ENCODE results near the gene SPNS2.

SPNS2 gene

DNA sequence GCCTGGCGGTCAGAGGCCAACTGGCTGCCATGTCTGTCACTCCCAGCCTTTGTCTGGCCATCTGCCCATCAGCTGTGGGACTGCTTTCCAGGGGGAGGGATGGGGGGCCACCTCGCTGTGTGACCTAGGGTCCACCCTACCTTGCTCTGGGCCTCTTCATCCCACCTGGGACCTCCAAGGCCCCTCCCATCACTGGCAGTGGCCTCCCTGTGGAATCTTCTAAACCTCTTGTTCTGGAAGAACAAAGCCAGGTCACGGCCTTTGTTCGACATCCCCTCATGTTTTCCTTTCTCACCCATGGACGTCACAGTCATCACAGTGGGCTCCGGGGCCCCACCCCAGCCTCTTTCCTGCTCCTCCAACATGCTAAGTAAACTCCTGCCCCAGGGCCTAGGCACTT lies 24.0 kb downstream of the SPNS2 start:
- DNase-seq: no peak

- no peak for DNase-seq
These were observed 25.3 kb downstream of the SPNS2 start for GRCh38 chr17:4523946-4524345.

DNA sequence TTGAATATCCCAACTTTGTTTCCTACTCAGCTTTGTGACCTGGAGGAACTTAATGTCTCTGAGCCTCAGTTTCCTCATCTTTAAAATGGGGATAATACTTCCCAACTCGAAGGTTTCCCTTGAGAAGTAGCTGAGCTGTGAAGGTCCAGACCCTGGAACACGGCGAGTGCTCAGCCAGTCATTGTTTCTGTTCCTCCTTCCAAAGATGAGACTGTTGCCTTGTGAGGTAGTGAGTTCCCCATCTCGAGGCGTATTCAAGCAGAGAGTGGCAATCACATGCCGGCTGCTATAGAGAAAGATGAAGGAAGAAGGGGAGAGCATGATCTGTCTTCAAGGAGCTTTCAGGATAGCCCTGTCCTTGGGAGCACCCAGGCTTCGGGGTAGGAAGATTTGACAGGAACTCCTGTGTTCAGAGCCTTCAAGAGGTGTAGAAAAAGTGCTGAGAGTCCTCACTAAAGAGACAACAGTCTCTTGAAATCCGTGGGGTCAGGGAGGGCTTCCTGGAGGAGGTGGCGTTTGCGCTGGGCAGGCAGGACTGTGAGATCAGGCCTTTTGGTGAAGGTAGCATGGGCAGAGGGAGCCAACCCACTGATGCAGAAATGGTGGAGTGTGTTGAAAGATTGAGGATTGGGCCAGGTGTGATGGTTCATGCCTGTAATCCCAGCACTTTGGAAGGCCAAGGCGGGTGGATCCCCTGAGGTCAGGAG lies 27.2 kb downstream of the SPNS2 start:
- DNase-seq: no peak

DNA sequence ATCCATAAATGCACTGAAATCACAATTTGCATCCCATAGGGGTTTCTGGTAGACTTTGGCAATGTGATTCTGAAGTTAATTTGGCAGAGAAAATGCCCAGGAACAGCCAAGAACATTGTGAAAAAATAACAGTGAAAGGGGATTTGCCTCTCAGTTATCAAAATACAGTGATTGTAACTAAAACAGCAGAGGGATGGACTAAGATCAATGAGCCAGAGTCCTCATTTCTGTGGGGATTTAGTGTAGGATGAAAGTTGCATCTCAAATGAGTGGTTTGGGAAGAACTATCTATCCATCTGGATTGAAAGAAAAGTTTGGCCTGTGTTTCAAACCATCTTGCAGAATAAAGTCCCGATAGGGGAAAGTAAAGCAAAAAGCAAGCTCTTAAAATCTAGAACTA lies 28.5 kb downstream of the SPNS2 start:
- DNase-seq: no peak

GRCh38 chr17:4527566-4528125 lies 29.0 kb downstream of the SPNS2 start:
- DNase-seq: no peak

GRCh38 chr17:4529533-4530152 lies 31.0 kb downstream of the SPNS2 start:
- DNase-seq: no peak

DNA sequence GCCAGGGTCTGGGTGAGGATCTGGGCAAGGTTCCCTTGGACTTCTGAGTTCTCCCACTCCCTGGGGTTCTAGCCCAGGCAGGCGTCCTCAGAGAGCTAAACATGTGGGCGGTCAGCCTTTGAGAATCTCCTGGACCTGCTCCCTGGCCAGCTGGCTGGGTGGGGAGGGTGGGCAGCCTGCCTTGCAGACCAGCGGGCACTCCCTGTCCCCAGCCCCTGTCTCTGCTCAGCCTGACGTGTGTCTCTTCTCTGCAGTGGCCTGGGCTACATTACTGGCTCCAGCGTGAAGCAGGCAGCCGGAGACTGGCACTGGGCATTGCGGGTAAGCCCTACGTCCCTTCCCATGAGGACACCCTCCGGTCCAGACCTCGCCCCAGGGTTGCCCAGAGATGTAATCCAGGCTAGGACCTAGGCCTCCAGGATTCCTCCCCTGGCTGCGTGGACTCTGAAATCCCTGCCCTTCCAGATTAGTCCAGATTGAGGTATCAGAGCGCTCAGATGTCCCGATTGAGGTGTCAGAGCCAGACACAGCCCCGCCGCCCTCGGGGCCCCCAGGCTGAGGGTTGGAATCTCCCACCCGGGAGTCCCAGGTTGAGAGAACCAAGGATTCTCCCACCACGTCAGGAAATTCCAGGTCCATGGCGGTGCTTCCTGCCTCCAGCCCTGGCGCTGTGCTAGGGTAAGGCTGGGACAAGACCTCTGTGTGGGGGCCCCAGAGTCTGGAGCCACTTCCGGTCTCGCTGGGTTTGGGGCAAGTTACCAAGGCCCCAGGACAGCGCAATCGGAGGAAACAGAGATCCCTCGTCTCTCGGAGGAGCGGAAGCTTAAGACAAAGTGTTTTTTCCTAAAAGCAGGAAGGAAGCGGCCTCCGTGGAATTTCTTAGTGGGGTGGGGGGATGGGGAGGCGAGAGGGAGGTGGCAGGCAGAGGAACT lies 32.4 kb downstream of the SPNS2 start:
- DNase-seq: no peak

- no peak for DNase-seq
These were observed 33.5 kb downstream of the SPNS2 start for GRCh38 chr17:4531988-4532736.

DNA sequence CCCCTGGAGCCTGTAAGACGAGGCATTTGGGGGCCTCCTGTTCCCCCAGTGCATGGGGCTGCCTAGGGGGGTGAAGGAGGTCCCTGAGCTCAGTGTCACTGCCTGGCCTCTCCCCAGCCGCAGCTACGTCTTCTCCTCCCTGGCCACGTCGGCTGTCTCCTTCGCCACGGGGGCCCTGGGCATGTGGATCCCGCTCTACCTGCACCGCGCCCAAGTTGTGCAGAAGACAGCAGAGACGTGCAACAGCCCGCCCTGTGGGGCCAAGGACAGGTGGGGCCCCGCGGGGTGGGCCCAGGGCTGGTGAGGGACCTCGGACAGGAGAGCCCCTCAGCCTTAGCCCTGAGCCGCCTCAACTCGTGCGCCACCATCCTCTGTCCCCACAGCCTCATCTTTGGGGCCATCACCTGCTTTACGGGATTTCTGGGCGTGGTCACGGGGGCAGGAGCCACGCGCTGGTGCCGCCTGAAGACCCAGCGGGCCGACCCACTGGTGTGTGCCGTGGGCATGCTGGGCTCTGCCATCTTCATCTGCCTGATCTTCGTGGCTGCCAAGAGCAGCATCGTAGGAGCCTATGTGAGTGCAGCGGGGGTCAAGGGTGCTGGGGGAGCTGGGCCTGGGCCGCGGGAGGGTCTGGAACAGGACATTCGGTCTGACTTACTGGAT lies 34.3 kb downstream of the SPNS2 start:
- no peak for DNase-seq

DNA sequence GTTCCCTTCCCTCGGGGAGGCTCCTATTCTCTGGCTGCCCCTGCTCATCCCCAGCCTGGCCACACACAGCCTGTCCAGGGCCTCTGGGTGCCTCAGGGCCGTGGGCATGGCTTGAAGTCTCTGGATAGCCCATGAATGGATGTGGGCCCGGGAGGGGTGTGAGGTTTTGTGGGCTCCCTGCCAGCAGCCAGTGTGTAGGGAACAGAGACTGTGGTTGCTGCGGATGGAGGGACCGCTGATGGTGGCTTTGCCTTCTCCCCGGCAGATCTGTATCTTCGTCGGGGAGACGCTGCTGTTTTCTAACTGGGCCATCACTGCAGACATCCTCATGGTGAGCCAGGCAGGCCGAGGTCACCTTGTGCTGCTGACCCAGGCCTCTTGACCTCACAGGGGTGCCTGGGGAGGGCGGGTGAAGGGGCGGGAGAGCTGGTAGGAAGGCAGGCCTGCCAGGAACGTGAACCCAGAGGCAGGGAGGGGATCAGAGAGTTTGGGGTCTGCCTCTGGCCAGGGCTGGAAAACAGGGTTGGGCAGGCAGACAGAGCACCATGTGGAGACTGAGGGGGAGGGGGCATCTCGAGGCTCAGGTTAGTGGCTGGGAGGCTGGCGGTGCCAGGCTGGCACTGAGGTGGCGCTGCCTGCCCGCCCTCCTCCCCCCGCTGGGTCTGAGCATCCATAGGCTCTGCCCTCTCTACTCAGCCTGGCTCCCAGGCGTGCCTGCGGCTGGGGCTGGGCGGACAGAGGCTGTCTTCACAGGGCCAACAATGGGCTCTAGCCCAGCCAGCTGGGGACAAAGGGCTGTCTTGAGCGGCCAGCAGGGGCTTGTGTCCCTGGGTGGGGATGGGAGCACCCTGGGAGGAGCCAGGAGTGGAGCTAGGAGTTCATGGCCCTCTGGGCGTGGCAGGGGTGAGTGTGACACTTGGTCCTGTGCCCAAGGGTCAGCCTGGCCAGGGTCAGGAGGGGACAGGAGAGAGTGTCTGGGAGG lies 35.1 kb downstream of the SPNS2 start:
- no peak for DNase-seq

- no peak for DNase-seq
These were observed 35.8 kb downstream of the SPNS2 start for GRCh38 chr17:4534515-4534914.

GRCh38 chr17:4534928-4535666 lies 36.4 kb downstream of the SPNS2 start:
- no peak for DNase-seq

- DNase-seq: no peak
These were observed 37.1 kb downstream of the SPNS2 start for GRCh38 chr17:4535667-4536258.

GRCh38 chr17:4536259-4536741 lies 37.6 kb downstream of the SPNS2 start:
- no peak for DNase-seq

DNA sequence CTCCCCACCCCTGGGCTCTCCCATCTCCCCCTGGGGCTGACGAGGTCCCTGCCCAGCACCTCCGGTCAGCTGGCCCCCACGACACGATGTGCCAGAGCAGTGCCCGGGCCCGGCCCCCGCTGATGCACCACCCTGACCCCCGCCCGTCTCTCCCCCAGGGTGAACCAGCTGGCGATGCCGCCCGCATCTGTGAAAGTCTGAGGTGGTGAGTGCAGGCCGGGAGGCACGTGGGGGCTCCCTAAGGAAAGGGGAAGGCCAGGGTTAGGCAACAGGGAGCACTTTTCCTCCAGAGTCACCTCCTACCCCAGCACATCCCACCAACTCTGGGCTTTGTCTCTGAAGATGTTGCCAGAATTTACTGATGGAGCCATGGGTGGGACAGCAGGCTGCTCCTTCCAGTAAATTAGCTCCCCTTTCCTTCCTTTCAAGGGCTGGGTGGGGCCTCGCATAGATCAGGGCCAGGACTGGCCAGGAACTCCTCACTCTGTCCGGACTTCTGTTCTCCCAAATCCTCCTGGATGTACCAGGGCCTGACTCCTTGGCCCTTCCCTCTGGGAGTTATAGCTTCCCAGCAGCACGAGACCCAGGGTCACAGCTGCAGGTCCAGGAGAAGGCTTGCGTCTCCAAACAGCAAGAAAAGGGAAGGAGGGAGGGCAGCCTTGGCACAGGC lies 38.2 kb downstream of the SPNS2 start:
- DNase-seq: no peak

DNA sequence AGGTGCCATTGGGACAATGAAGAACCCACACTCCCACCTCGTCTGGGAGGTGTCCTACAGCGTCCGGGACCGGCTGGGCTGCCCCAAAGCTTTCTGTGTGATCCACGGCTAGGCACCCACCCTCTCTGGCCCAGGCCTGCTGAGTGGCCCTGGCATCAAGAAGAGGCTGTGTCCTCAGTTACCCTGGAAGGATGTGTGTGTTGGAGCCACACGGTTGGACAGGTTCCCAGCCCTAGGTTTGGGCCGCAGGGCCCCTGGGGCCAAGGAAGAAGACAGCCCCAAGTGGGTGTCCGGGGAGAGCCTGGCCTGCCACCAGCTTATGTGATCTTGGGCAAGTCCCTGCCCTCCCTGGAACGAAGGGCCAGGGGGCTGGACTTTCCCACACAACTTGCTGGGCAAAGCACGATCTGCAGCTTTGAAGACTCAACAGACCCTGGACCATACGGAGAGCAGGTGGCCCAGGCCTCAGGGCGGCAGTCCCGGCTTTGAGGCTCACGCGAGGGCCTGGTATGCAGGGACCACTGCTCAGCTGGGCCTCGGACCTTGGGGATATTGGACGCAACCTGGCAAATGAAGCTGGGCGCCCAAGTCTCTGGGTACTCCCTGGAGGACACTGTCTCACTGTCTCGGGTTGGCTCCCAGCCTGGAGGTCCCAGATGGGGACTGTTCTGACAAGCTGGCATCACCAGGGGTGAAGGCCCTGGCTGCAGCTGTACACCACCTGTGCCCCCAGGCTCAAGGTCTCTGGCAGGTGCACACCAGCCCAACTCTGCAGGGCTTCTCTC lies 39.0 kb downstream of the SPNS2 start:
- no peak for DNase-seq

GRCh38 chr17:4538236-4539002 lies 39.7 kb downstream of the SPNS2 start:
- no peak for DNase-seq

All from activated CD4-positive, alpha-beta T cell treated with anti-CD3 and anti-CD28 coated beads for 1 hour (primary cell).